ENCODE measurements around the gene SLC5A12.

SLC5A12 gene

DNA sequence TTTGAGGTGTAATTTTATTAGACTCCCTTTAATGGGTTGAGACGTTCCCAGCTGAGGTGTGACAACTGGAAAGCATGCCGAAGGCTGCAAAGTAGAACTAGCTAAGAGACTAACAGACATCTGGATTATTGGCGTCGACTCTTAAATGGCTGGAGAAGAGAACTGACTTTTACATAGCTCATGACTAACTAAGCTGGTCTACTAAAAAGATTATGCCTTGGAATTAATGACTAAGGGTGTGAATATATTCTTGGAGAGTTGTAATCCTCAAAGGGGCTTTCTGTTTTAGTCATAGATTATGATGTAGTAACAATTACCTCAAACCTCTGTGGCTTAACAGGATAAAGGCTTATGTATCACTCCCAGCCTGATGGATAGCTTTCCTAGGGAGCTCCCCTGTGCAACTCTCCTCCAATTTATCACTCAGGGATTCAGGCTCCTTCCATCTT, 39.5 kb upstream of the SLC5A12 start:
- TF ChIP-seq SPI1 (IDR thresholded peaks at IDR 0.05; ENCODE audit: borderline replicate concordance, low read depth), result no peak
- TF ChIP-seq CTCF (IDR thresholded peaks at IDR 0.05; ENCODE audit: insufficient read depth, low read length), result no peak
- no peak for TF ChIP-seq GABPA (IDR thresholded peaks at IDR 0.05; ENCODE audit: low read depth)
- no peak for TF ChIP-seq POLR2AphosphoS5 (IDR thresholded peaks at IDR 0.05; ENCODE audit: low read depth)
- DNase-seq (ENCODE audit: low read depth in 1 of 2, low spot score in 1 of 2), result no peak
- Histone ChIP-seq H3K4me3 (replicated peaks; ENCODE audit: insufficient read depth, low read length) (no peak overlapping the region), H3K27me3 (ENCODE audit: insufficient read depth, poor library complexity, severe bottlenecking) (no peaks in the 10 kb centered on the region), H3K27ac (replicated peaks) (no peak overlapping the region)

DNA sequence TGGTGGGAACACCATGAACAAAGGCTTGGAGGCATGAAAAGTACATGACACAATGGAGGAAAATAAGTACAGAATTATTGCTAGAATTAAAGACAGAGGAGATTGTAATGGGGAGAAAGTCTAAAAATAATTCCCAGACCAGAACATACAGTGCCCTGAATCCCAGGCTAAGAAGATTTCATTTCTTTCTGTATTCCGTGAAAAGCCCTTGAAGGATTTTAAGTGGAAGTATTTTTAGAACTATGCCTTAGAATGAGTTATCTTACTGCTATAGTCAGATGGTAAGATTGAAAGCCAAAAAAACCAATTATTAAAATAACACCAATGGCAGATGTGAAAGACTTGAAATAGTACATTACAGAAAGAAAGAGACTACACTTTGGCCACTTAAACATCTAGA, 36.1 kb upstream of the SLC5A12 start:
- Histone ChIP-seq H3K27me3 (ENCODE audit: insufficient read depth, poor library complexity, severe bottlenecking) (no peaks in the 10 kb centered on the region), H3K27ac (replicated peaks) (no peak overlapping the region), H3K4me3 (replicated peaks; ENCODE audit: insufficient read depth, low read length) (no peak overlapping the region)
- no peak for DNase-seq (ENCODE audit: low read depth in 1 of 2, low spot score in 1 of 2)
- no peak for TF ChIP-seq REST (IDR thresholded peaks at IDR 0.05; ENCODE audit: insufficient replicate concordance, low read depth)
- TF ChIP-seq POLR2AphosphoS5 (IDR thresholded peaks at IDR 0.05; ENCODE audit: low read depth), result no peak
- TF ChIP-seq SPI1 (IDR thresholded peaks at IDR 0.05; ENCODE audit: borderline replicate concordance, low read depth), result no peak
- no peak for TF ChIP-seq GABPA (IDR thresholded peaks at IDR 0.05; ENCODE audit: low read depth)

DNA sequence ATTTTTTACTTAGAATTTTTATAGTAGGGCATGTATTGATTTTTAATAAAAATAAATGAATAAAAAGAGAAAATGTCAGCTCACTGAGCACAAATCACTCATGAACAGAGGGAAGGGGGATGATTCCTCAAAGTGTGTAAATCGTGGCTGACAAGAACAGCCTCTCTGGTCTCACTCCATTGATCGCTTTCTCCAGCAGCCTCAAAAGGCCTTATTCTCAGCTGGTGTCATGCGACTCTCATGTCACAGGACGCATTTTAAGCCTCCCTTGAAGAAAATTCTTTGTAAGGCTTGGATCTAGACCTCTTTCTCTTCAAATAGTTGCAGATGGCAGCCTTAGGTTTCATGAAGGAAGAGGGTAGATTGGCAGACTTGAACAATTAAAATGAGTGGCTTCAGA, 33.9 kb upstream of the SLC5A12 start:
- Histone ChIP-seq H3K4me3 (replicated peaks; ENCODE audit: insufficient read depth, low read length) (no peak overlapping the region), H3K27me3 (ENCODE audit: insufficient read depth, poor library complexity, severe bottlenecking) (no peaks in the 10 kb centered on the region), H3K27ac (replicated peaks) (no peak overlapping the region)
- no peak for DNase-seq (ENCODE audit: low read depth in 1 of 2, low spot score in 1 of 2)
- TF ChIP-seq GABPA (IDR thresholded peaks at IDR 0.05; ENCODE audit: low read depth) (no peak), POLR2AphosphoS5 (IDR thresholded peaks at IDR 0.05; ENCODE audit: low read depth) (no peak), SPI1 (IDR thresholded peaks at IDR 0.05; ENCODE audit: borderline replicate concordance, low read depth) (no peak), CTCF (IDR thresholded peaks at IDR 0.05; ENCODE audit: insufficient read depth, low read length) (no peak), REST (IDR thresholded peaks at IDR 0.05; ENCODE audit: insufficient replicate concordance, low read depth) (no peak)

DNA sequence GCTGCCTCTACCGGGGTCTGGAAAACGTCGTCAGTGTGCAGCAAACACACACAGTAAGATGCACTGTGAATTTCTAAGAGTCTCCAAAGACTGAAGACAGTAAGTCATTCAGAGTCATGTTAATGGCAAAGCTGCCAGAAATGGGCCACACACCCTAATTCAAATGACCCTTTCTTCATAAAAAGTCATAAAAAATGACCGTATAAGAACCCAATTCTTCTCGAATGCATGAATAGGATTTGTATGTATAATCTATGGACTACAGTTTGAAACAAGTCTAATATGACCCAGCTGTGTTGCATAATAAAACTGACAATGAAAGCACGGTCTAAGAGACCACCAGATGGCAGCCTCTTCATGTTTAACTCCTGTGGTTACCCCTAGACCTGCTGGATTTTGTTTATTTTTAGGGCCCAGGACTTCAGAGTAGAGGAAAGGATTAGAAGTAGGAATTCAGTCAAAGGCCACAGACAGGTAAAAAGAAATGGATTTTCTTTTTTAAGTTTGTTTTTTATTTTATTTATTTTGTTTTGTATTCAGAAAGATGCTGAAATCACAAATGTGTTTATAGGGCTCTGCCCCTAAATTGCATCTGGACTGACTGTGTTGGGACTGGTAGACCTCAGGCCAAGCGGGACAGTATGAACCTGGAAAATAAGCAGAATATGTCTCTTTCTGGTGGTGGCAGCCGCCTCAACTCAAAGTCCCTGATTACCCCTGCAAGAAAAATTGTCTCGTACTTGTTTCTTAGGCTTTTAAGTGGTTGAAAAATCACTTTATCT, 32.1 kb upstream of the SLC5A12 start:
- no peaks in the 10 kb centered on the region for H3K27me3 ChIP-seq (ENCODE audit: insufficient read depth, poor library complexity, severe bottlenecking)
- no peak overlapping the region for H3K27ac ChIP-seq (replicated peaks)
- peak; percentile 2 to 34 for DNase-seq (ENCODE audit: low read depth in 1 of 2, low spot score in 1 of 2)

More for the DNA sequence above, 32.1 kb upstream of the SLC5A12 start:
- no peak overlapping the region for H3K4me3 ChIP-seq (replicated peaks; ENCODE audit: insufficient read depth, low read length)
- TF ChIP-seq CTCF (IDR thresholded peaks at IDR 0.05; ENCODE audit: insufficient read depth, low read length) (peak; percentile 20), SPI1 (IDR thresholded peaks at IDR 0.05; ENCODE audit: borderline replicate concordance, low read depth) (no peak)

Data from HL-60 (cell line).